TTC549 (cell line): ENCODE data around the gene NDRG4.

Experiments
- FAIRE-seq: peaks from 2 replicates; lab custom pipeline; 2012; peaks lifted over from hg19 to GRCh38; lab: Jason Lieb, UNC

Gene NDRG4

GRCh38 chr16:58510097-58510775, 10.3 kb downstream of the NDRG4 start:
- no peak for FAIRE-seq

- FAIRE-seq: no peak
Measured at GRCh38 chr16:58510776-58511628, 11.1 kb downstream of the NDRG4 start.

DNA sequence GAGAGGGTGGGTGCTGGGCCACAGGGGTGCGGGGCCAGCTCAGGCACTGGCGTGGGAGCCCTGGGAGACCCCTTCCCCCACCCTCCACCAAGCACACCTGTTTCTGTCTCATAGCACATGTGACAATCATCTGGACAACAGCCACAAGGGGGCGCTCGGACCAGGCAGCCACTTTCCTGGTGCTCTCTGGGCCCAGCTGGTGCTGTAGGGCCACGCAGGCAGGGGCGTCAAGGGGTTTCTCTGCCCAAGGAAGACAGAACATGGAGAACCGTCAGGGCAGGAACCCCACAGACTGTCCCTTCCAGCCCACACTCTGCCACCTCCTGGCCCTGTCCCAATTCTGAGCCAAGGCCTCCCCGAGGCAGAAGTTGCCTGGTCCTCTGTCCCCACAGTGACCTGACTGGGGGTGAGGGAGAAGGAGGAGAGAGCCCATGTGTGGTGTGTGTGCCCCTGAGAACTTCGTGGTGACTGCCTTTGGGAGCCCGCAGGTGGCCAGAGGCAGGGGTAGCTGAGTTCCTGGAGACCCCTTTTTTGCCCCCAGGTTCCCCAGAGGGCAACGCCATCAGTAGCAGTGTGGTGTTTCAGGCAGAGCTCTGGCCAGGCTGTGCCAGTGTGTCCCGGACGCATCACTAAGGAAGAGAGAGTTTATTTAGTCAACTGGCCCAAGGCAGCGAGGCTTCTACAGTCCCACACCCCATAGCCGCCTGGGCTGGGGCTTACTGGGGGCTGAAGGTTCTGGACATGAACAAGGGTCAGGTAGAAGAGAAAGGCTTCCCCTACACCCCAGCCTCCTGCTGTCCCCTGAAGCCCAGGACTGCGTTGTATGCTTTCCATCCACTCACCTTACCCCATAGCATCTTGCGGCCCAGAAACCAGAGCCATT, 12.2 kb downstream of the NDRG4 start:
- no peak for FAIRE-seq

DNA sequence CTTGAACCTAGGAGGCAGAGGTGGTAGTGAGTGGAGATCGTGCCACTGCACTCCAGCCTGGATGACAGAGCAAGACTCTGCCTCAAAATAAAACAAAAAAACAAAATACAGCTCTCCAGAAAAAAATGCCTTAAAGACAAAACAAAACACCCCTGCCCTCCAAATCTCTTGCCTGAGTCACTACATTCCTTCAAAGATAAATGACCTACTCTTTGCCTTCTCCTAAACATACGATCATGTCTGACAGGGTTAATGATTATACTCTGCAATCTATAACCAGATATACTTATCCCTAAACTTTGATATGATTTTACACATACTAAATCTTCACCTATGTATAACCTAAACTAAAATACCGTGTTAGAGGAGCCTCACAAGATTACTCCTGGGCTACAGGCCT, 13.9 kb downstream of the NDRG4 start:
- no peak for FAIRE-seq

- no peak for FAIRE-seq
Measured at GRCh38 chr16:58515125-58515870, 15.4 kb downstream of the NDRG4 start, which contains the start of gene SETD6. Gene SETD6, plus strand, starts transcription at chr16:58515517. Its CDS starts 21 bp downstream, at chr16:58515538.

- no peak for FAIRE-seq
Measured at GRCh38 chr16:58515871-58516767, 16.2 kb downstream of the NDRG4 start.

DNA sequence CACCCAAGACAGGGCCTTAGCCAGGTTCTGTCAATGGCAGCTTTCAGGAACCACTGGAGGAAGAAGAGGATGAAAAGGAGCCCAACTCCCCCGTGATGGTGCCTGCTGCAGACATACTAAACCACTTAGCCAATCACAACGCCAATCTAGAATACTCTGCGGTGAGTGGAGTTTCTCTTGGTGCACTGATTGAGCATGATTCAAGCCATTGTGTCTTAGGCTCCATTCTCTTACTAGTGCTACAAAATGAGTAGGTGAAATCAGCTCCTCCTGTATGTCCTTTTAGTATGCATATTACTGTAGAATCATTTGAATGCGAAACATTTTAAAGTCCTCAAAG, 16.8 kb downstream of the NDRG4 start:
- no peak for FAIRE-seq

DNA sequence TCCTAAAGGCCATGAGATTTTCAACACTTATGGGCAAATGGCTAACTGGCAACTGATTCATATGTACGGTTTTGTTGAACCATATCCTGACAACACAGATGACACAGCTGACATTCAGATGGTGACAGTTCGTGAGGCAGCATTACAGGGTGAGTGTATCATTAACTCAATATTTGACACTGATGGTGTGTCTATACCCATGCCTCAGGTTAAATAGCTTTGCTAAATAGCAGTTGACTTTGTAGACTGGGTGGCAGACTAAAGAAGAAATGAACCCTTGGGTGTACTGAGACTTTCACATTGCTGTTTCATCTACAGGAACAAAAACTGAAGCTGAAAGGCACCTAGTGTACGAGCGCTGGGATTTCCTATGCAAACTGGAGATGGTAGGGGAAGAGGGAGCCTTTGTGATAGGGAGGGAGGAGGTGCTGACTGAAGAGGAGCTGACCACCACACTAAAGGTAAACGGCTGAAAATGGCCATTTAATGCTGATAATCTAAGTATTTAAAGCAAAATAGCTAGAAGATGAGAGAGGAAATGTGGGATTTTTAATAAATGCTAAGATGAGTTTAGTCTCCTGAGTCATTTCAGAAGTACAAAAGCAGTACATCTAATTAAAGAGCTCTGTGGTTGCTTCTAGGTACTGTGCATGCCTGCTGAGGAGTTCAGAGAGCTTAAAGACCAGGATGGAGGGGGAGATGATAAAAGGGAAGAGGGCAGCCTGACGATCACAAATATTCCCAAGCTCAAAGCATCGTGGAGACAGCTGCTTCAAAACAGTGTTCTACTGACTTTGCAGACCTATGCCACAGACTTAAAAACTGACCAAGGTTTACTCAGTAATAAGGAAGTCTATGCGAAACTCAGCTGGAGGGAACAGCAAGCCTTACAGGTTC, 18.4 kb downstream of the NDRG4 start:
- no peak for FAIRE-seq

DNA sequence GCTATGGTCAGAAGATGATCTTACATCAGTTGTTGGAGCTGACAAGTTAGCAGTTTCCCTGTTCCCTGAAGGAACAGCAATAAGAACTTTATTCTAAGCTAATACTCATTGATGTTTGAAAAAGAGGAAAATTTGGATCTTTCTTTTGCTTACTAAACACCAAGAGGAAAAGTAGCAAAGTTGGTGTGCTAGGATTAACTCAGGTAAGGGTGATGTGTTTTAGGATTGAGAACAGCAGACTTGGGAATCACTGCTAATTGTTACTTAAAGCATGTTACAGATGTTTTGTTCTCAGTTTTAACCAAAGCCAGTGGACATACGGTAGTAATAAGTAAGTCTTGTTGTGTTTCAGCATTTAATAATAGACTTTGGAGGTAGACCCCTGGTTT, 19.0 kb downstream of the NDRG4 start:
- no peak for FAIRE-seq

DNA sequence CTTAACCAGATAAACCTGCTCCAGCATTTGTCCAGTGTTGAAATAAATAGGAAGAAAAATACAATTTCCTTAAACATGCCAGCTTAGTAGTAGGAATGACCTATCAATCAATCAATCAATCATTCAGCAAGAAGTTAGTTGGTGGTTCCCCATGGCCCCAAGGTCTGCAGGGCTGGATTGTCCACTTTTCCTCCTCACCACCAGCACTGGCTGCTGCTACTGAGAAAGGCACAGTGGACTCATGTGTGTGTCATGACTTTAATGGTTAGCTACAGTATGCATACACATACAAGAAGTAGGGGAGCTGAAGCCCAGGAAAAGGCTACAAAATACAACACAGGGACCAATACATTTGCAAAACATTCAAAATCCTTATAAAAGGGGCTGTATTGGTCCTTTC, 19.8 kb downstream of the NDRG4 start:
- no peak for FAIRE-seq

- FAIRE-seq: no peak
Measured at GRCh38 chr16:58530179-58530578, 30.2 kb downstream of the NDRG4 start.

DNA sequence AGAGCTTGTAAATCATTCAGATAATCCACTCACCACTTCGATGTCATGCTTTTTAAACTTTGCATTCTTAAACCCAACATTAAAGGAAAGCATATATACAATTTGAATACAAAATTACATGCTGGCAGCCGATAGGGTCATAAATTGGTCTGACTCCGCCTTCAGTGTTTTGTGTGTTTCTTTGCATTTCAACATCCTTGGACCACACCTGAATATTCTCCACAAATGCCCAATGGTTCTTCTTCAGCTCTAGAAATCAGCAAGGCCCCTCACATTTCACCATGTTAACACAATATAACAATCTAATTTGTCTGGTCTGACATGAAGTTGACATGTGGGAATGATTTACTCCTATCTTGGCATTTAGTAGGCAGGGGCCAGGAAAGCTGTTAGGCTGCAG, 32.5 kb downstream of the NDRG4 start:
- FAIRE-seq: no peak

GRCh38 chr16:58533751-58534470, 34.0 kb downstream of the NDRG4 start:
- FAIRE-seq: no peak

GRCh38 chr16:58535100-58535499, 35.2 kb downstream of the NDRG4 start:
- FAIRE-seq: no peak

DNA sequence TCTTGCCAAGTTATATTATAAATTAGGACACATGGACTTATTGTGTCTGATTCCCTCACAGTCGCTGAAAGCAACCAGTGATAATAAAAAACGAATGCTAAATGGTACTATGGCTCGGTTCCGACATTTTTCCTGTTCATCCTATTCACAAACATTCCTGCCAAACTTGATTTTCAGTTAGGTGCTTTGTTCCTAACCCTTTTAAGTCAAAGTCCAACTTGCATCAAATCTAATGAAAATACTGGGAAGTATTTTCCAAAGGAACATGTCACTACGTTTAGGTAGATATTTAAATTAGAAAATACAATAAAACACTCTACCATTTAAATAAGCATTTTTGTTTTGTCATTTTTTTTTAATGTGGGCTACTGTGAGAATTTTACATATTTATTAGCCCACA, 36.3 kb downstream of the NDRG4 start:
- FAIRE-seq: no peak

DNA sequence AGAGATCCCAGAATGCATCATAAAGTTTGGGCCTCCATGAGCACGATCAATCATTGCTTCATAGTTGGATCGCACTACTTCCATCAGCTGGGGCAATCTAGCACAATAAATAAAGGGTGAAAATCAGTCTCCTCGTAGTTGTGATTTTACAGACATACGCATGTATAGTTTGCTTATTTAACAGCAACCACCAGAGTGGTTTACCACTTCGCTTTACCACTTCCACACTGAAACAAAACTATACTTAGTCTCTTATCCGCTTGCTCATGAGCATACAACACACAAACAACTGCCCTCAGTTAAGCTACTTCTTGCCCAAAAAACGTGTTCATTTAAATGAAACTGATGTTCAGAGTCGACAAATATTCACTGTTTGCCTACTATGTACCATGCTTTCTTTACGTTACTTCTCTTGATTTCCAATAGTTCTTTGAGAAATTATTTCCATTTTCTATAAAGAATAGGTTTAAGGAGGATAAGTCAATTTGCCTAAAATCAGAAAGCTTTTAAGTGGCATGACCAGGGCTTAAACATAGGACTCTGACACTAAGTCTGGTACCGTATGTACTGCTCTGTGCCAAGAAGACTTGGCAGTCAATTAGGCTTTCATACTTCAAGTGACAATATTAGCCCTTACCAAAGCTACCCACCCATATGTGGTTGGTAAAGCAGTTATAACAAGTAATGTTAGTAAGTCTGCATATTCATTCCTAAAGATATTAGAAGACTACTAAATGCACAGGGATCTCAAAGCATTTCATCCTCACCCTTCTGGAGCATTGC, 37.4 kb downstream of the NDRG4 start:
- FAIRE-seq: no peak

GRCh38 chr16:58541711-58542110, 41.8 kb downstream of the NDRG4 start:
- no peak for FAIRE-seq

DNA sequence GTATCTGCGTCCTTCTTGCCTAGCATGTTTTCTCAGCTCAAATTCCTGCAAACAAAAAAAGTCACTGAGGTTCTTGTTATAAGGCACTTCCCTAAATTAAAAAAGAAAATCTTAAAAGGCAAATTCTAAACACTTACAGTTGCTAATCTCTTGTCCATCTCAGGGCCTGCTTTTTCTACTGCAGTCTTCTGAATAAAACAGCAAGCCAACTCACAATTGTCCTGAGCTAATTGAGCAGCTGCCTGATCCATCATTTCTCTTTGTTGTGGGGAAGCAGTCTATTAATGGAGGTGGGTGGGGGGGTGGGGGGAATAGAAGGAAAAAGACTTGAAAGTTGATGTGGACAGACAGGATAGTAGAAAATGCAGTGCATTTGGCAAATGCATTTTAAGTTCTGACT, 42.3 kb downstream of the NDRG4 start:
- no peak for FAIRE-seq

GRCh38 chr16:58543685-58544084, 43.7 kb downstream of the NDRG4 start:
- FAIRE-seq: no peak
